Osteoblast (primary cell): ENCODE measurements around the gene ARHGEF6. TPM values are rescaled to one million over a fixed set of nuclear protein-coding genes. Genes with fewer than 3 reads are reported as not detected.

Experiments
- DNase-seq: peaks from one replicate; pipeline ENCODE4 v3.0.0; 2011; ENCODE audit warnings: low spot score, mixed read lengths; ENCODE audit not compliant: insufficient read length; ENCODE audit errors: missing footprints
- H2AFZ ChIP-seq: 2 replicates; pipeline ENCODE4 v1.6.0; 2011; ENCODE audit warnings: mild to moderate bottlenecking, low read length
- H3K27ac ChIP-seq: 2 replicates; pipeline ENCODE4 v1.5.1; 2011; ENCODE audit warnings: mild to moderate bottlenecking, low read depth, low read length, moderate library complexity
- H3K27me3 ChIP-seq: 2 replicates; pipeline ENCODE4 v1.6.0; 2012; ENCODE audit warnings: mild to moderate bottlenecking, control low read depth, inconsistent platforms, low read length, moderate library complexity; ENCODE audit not compliant: insufficient read depth
- H3K36me3 ChIP-seq: 2 replicates; pipeline ENCODE4 v1.5.1; 2011; ENCODE audit warnings: mild to moderate bottlenecking, low read length, control low read depth, moderate library complexity; ENCODE audit not compliant: insufficient read depth
- H3K4me1 ChIP-seq: 2 replicates; pipeline ENCODE4 v1.5.1; 2011; ENCODE audit warnings: mild to moderate bottlenecking, low read length, control low read depth, moderate library complexity; ENCODE audit not compliant: insufficient read depth
- H3K4me2 ChIP-seq: 2 replicates; pipeline ENCODE4 v1.6.0; 2011; ENCODE audit warnings: mild to moderate bottlenecking, low read length; ENCODE audit not compliant: insufficient read depth
- H3K4me3 ChIP-seq: fragments of 200-600 bp; sonication (generic); 3 replicates; pipeline ENCODE4 v1.5.1; 2012; ENCODE audit warnings: mild to moderate bottlenecking, low read length, inconsistent platforms; ENCODE audit not compliant: insufficient read depth
- H3K79me2 ChIP-seq: 2 replicates; pipeline ENCODE4 v1.6.0; 2012; ENCODE audit warnings: mild to moderate bottlenecking, low read length, control low read depth, inconsistent platforms; ENCODE audit not compliant: insufficient read depth
- H3K9me3 ChIP-seq: 2 replicates; pipeline ENCODE4 v1.5.1; 2011; ENCODE audit warnings: low read depth, low read length, control low read depth
- H4K20me1 ChIP-seq: 2 replicates; pipeline ENCODE4 v1.6.0; 2012; ENCODE audit warnings: mild to moderate bottlenecking, low read length, control low read depth; ENCODE audit not compliant: insufficient read depth
- total RNA-seq: library from RNA; depleted of rRNA; stranded (reverse); fragments of >200 nt; gene quantifications from 2 replicates; pipeline ENCODE4 v1.2.3, GENCODE V29; 2012
- TF ChIP-seq, protein P1 (sequence below): IDR thresholded peaks from 2 replicates; pipeline ENCODE4 v1.5.1; 2011; ENCODE audit warnings: mild to moderate bottlenecking, low read depth, low read length, moderate library complexity; ENCODE audit errors: extremely low read depth

ARHGEF6 gene
- total RNA-seq, 1 donor = 17.4 TPM

DNA sequence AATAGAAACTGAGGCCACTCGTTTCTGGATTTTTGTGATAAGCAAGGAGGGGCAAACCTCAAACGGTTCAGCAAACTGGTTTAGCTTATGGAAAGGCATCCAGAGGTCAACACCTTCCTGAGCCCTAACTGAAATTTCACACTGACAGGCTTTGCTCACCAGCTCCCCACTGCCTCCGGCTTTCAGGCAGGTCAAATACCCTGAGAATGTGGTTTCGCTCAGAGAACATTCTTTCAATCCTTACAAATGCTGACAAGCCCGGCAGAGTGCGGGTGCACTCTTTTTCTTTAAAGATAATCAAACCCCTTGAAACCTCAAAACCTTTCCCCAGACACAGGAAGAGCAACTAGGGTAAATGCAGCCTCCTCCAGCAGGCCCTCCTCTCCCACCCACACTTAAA is 91.3 kb downstream of the ARHGEF6 start:
- no peaks in the 10 kb centered on the region for H4K20me1 ChIP-seq
- DNase-seq = no peak
- peaks cover 2% of the 10 kb centered on the region for H3K4me1 ChIP-seq
- no peaks in the 10 kb centered on the region for H3K36me3 ChIP-seq
- H3K79me2 ChIP-seq = no peaks in the 10 kb centered on the region
- TF ChIP-seq, protein P1, sequence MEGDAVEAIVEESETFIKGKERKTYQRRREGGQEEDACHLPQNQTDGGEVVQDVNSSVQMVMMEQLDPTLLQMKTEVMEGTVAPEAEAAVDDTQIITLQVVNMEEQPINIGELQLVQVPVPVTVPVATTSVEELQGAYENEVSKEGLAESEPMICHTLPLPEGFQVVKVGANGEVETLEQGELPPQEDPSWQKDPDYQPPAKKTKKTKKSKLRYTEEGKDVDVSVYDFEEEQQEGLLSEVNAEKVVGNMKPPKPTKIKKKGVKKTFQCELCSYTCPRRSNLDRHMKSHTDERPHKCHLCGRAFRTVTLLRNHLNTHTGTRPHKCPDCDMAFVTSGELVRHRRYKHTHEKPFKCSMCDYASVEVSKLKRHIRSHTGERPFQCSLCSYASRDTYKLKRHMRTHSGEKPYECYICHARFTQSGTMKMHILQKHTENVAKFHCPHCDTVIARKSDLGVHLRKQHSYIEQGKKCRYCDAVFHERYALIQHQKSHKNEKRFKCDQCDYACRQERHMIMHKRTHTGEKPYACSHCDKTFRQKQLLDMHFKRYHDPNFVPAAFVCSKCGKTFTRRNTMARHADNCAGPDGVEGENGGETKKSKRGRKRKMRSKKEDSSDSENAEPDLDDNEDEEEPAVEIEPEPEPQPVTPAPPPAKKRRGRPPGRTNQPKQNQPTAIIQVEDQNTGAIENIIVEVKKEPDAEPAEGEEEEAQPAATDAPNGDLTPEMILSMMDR = no peak
- H3K27me3 ChIP-seq = no peaks in the 10 kb centered on the region
- H2AFZ ChIP-seq = no peak overlapping the region
- no peak overlapping the region for H3K27ac ChIP-seq
- H3K4me2 ChIP-seq = no peak overlapping the region
- H3K4me3 ChIP-seq = no peak overlapping the region
- H3K9me3 ChIP-seq = no peaks in the 10 kb centered on the region

DNA sequence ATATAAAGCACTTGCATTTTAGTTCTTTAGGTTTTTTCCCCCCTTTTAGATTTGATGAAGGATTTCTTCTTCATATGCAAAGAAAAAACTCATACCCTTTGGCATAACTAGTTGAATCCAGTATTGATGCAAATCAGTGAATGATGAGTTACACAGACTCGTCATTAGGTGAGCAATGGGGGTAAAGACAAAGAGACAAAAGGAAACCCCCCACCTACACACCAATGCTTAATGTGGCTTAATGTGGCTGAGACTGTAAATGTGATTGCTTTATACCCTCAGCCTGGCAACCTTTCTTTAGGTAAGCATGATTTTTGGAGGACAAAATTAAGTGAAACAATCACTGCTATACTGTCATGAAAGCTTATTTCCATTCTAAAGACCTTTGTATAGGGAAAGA is 93.3 kb downstream of the ARHGEF6 start:
- Histone ChIP-seq H3K4me2 (no peak overlapping the region), H3K27me3 (peaks cover 2% of the 10 kb centered on the region), H3K36me3 (no peaks in the 10 kb centered on the region), H3K4me1 (peaks cover 2% of the 10 kb centered on the region), H3K27ac (no peak overlapping the region), H2AFZ (no peak overlapping the region), H3K4me3 (no peak overlapping the region), H4K20me1 (no peaks in the 10 kb centered on the region), H3K79me2 (no peaks in the 10 kb centered on the region), H3K9me3 (no peaks in the 10 kb centered on the region)
- TF ChIP-seq, protein P1 = no peak
- DNase-seq = no peak

DNA sequence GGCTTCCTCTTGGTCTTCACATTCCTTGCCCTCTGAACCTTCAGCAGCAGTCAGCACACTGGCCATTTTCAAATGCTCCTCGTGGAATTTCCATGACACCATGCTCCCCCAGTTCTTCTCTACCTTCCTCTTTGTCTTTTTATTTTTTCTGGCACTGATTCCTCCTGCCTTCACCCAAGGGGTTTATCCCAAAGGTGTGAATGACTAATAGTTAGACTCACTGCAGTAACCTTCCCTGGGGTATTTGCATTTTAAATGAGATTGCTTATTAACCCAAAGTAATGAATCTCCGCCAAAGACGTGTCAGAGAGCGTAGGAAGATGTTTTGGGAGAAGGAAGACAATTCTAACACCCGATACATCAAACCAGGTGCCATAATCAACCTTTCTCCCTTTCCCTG is 96.6 kb downstream of the ARHGEF6 start:
- Histone ChIP-seq H2AFZ (no peak overlapping the region), H3K4me1 (peaks cover under 1% of the 10 kb centered on the region), H3K27me3 (peaks cover 2% of the 10 kb centered on the region), H3K4me3 (no peak overlapping the region), H3K4me2 (no peak overlapping the region), H3K27ac (no peak overlapping the region), H3K9me3 (no peaks in the 10 kb centered on the region), H4K20me1 (no peaks in the 10 kb centered on the region), H3K36me3 (no peaks in the 10 kb centered on the region), H3K79me2 (no peaks in the 10 kb centered on the region)
- TF ChIP-seq, protein P1 = no peak
- no peak for DNase-seq

DNA sequence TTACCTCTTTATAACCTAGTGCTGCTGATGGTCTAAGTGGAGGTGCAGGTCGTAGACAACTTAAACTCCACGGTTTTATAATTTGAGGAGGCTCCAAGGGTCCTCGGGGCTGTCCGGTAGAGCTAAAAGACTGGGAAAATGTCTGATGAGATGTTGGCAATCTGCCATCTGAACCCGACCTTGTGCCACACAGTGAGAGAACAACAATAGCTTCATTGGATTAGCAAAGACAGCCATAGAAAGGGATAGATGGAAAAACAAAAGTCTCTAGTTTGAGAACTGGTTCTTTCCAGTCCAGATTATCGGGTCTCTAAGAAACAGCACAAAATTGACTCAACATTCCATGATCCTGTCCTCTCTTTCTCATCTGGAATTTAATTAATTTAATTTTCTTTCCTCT is 101.2 kb downstream of the ARHGEF6 start:
- no peaks in the 10 kb centered on the region for H3K4me1 ChIP-seq
- H3K4me2 ChIP-seq = no peak overlapping the region
- no peak overlapping the region for H3K4me3 ChIP-seq

More for the DNA sequence above, 101.2 kb downstream of the ARHGEF6 start:
- Histone ChIP-seq H3K79me2 (no peaks in the 10 kb centered on the region), H3K9me3 (no peaks in the 10 kb centered on the region), H4K20me1 (no peaks in the 10 kb centered on the region), H3K27me3 (peaks cover 2% of the 10 kb centered on the region), H2AFZ (no peak overlapping the region), H3K36me3 (no peaks in the 10 kb centered on the region), H3K27ac (no peak overlapping the region)
- no peak for DNase-seq
- TF ChIP-seq, protein P1 = no peak
